T-helper 1 cell treated with Interleukin-12 subunit alpha and Interleukin-12 subunit beta and Interleukin-4 antibody, amounts not matched to agents 30 ng/mL and 1 ng/mL, for 36 hours (primary cell): ENCODE measurements around the gene CREM. TPM values are rescaled to one million over a fixed set of nuclear protein-coding genes. Genes with fewer than 3 reads are reported as not detected.

Experiments used
- intact Hi-C: fragments of 100-400 bp; cut with micrococcal nuclease; formaldehyde crosslinking; loops from one replicate; pipeline ENCODE4 v1.15.1; 2024
- total RNA-seq: library from RNA; stranded (reverse); gene quantifications from 2 replicates; pipeline ENCODE4 v1.2.3, GENCODE V29; 2022

Gene CREM
- total RNA-seq, 1 donor from 2014 or later = 74.7 TPM

DNA sequence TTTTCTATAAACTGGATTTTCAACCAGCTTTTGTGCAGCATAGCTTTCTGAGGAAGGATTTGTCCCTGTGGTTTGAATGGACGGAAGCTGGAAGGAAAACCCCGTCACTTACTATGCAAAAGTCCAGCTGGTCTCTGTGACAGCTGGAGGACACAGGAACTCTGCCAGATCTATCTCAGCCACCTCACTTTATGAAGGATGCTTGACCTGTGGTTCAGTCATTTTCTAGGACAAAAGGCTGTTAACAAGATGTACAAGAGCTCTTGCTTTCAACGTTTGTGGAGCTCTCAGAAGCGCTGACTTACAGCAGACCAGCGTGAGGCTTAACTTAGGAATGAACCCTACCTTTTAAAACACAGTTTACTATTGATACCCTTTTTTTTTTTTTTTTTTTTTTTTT lies 90.8 kb downstream of the CREM start:
- intact Hi-C loops = loop anchor here (5.0 kb wide), 1 partner anchor 205 kb away; no protein-coding TSS in a partner anchor

DNA sequence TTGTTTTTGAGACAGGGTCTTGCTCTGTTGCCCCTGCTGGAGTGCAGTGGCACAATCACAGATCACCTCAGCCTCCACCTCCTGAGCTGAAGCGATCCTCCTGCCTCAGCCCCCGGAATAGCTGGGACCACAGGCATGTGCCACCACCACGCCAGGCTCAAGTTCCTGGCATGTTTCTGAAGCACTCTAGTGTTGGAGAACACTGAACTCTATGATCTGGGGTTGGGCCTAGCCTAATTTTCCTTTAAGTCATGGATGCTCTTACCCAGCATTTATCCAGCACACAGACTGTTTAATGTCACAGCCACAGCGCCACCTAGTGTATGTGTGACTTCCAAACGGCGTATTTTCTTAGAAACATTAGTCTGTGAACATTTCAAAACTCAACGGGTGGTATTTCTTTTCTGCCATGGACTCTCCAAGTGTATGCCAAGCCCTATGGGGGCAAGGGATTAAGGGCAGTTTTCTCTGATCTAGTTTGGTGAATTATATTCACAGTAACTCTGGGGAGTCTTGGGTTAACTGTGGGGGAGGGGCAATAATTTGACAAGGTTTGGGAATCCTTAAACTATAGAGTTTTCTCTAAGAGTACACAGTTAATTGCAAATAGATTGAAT lies 91.8 kb downstream of the CREM start:
- intact Hi-C loops = loop anchor here (1.0 to 5.0 kb wide), 11 partner anchors 10 to 563 kb away; partner anchors contain the start of genes CREM and CUL2

GRCh38 chr10:35219292-35219691 lies 92.6 kb downstream of the CREM start:
- intact Hi-C loops = loop anchor here (2.0 to 5.0 kb wide), 2 partner anchors 122 to 207 kb away; no protein-coding TSS in a partner anchor

- intact Hi-C loops = loop anchor here (2.0 to 5.0 kb wide), 2 partner anchors 121 to 208 kb away; no protein-coding TSS in a partner anchor
Observed at GRCh38 chr10:35219891-35220890, 93.5 kb downstream of the CREM start.

DNA sequence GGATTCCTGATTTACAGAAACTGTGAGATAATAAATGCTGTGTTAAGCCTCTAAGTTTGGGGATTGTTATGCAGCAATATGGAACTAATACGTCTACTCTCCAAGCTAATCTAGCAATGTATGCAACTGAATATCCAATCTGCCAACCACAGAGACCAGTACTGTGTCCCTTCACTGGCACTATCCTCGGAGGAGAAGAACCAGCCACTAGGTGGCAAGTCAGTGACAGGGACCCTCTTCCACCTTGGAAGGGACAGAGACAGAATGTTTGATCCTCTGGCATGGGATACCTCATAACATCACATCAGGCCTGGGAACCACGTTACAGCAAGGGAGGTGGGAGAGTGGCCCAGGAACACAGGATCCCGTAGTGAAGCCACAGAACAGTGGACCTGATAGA lies 96.4 kb downstream of the CREM start:
- intact Hi-C loops = no loop called here

DNA sequence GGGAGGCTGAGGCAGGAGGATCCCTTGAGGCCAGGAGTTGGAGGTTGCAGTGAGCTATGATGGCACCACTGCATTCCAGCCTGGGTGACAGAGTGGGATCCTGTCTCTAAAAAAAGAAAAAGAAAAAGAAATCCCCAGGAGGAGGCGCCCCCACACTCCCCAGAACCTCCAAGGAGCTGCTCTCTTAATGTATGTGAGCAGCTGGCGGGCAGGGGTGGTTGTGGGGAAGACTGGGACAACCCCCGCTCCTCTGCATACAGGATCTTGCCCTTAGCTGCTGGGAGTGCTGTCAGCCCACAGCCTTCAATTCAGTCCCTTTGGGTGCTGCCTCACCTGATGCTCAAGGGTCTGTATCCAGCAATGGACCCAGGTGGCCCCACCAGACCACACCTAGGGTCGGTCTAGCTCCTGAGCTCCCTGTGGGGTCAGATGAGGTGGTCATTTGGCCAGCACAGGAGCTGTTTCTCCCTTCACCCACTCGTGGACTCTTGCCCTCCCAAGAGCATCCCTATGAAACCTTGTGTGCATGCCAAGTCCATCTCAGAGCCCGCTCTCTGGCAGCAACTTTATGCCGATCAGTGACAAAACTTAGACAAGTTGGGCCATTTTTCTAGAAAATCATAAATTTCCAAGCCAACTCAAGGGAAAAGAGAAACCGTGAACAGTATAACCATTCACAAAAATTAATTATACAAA lies 97.5 kb downstream of the CREM start:
- intact Hi-C loops = no loop called here

GRCh38 chr10:35225204-35225603 lies 98.6 kb downstream of the CREM start:
- intact Hi-C loops = no loop called here

- intact Hi-C loops = no loop called here
Observed at GRCh38 chr10:35226507-35226906, 99.9 kb downstream of the CREM start.

DNA sequence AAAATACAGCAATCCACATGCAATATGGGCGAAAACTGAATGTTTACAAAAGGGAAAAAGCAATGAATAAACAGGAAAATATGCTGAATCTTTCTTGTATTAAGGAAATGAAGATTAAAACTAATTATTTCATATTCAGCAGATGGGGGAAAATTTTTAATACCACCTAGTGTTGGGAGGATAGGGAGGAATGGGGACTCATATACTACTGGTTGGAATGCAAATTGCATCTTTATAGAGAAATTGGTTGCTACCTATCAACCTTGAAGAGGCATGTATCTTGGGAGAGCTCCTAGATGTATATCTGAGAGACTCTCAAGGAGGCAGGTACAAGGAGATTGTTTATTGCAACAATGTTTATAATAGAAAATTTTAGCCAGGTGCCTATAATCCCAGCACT lies 101.4 kb downstream of the CREM start:
- intact Hi-C loops = no loop called here

DNA sequence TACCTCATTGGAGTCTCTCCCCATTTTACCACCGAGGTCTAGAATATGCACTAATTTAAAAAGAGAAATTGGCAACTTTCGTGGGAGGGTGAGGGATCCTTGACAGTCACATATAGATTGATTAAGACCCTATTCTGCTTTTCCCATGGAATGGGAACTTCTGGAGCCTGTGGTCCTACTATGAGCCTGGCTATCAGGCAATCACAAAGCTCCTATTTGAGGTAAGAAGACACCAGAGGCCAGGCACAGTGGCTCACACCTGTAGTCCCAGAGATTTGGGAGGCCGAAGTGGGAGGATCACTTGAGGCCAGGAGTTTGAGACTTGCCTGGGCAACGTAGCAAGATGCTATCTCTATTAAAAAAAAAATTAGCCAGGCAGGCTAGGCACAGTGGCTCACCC lies 105.0 kb downstream of the CREM start:
- intact Hi-C loops = no loop called here

DNA sequence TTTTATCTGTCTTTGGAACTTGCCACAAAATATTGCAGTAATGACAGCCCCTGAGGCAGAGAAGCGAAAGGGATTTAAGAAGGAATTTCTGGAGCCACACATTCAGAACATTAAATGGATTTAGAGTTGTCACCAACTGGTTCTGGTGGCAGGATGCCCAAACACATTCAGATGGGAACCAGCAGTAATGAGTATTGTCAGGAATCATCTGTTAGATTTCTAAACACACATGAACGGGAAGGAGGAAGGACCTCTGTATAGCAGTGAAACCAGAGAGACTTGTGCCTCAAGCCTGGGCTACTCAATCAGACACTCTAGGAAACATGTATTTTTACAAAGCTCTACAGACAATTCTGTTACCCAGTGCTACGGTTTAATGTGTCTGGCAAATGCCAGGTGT lies 105.9 kb downstream of the CREM start:
- intact Hi-C loops = no loop called here

GRCh38 chr10:35234073-35234472 lies 107.4 kb downstream of the CREM start:
- intact Hi-C loops = no loop called here

DNA sequence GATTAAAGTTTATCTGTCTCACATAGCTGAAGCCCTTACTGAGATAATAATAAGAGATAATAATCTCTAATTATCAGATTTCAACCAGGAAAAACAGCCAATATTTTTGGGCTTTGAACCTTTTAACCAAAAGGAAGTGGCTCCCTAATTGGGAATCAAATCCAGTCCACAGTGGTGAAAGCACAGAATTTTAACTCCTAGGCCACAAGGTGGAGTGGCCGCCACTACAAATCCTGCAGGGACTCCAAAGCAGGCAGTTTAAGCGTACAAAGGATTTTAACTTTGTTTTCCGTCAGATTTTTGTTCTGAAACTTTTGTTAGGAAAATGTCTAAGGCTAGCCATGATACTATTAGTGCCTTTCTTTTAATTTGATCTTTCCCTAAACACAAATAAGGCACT lies 110.1 kb downstream of the CREM start:
- intact Hi-C loops = no loop called here

GRCh38 chr10:35237766-35238512 lies 111.3 kb downstream of the CREM start:
- intact Hi-C loops = no loop called here

- intact Hi-C loops = no loop called here
Observed at GRCh38 chr10:35244549-35244948, 117.9 kb downstream of the CREM start.

GRCh38 chr10:35246770-35247343 lies 120.2 kb downstream of the CREM start:
- intact Hi-C loops = no loop called here

DNA sequence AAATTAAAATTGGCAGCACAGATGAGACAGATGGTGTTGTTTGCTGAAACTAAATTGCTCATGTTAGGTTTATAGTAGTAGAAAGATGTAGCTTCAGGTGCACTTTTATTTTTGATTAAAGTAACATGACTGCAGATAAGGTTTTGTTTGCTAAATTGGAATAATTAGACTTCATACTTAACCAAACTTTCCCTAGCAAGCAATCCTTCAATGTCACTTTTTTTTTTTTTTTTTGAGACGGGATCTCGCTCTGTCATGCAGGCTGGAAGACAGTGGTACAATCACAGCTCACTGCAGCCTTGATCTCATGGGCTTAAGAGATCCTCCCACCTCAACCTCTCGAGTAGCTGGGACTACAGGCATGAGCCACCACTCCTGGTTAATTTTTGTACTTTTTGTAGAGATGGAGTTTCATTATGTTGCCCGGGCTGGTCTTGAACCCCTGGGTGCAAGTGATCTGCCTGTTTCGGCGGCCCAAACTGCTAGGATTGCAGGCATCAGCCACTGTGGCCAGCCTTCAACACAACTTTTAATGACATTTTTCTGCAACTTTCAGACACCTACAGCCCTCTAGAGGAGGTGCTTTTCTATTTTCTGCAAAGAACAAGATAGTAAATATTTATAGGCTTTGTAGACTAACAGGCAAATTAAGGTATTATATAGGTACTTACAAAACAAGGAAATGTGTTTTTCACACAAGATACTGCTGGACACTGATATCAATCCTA lies 124.9 kb downstream of the CREM start:
- intact Hi-C loops = no loop called here

- intact Hi-C loops = no loop called here
Observed at GRCh38 chr10:35257057-35257983, 130.7 kb downstream of the CREM start.
